ENCODE results near the gene MSN. TPM values are rescaled to one million over a fixed set of nuclear protein-coding genes. Genes with fewer than 3 reads are reported as not detected.

MSN gene
- total RNA-seq, 1 experiment from 2014 or later, result 119 TPM

DNA sequence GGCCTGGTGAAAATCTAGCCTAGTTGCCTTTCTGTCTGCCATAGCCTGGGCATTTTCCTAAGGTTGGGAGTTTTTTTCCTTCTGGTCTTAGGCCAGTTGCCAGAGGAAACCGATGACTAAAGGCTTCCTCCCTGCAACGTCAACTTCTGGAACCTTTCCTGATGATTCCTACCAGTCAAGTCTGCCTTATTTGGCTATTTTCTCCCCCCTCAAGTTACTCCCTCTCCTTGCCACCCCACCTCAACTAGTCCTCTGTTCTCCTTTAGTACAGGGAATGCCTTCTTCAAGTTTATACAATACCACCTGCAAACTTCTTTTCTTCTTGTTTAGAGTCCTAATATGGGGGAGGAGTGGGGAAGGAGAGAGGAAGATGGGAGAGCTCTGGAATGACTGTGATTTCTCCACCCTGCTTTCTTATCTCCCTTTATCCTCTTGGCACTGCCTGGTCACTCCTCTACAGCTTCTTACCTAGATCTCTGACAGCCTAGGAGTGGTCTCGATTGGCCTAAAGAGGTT, 10.6 kb downstream of the MSN start:
- intact Hi-C loops (cut with micrococcal nuclease), result no loop called here
- peaks cover 93% of the 10 kb centered on the region for H3K79me2 ChIP-seq (ENCODE audit: insufficient read depth, low read length)
- RAD21 ChIA-PET (ENCODE audit: low non-redundant PET in 1 of 2, low total read pairs in 2 of 2, uncharacterized antibody in 2 of 2, unreplicated experiment in 2 of 2), result no interaction called here
- H3K9me2 ChIP-seq (ENCODE audit: insufficient read depth), result no peaks in the 10 kb centered on the region
- ATAC-seq, result no peak
- H3K27ac ChIP-seq (ENCODE audit: low read depth, low read length), result no peak overlapping the region
- H3K4me3 ChIP-seq (replicated peaks in 1 of 2; ENCODE audit: low read depth in 1 of 2, low read length in 2 of 2), result no peak overlapping the region
- no peak overlapping the region for H2AFZ ChIP-seq (ENCODE audit: low read depth, low read length, poor library complexity, severe bottlenecking)
- no peaks in the 10 kb centered on the region for H3K27me3 ChIP-seq (ENCODE audit: insufficient read depth, low read length)
- no TSS peak for BruUV-seq (replicated peaks)
- H3K4me2 ChIP-seq (ENCODE audit: low read length), result peak overlapping the region; percentile 41
- H3K36me3 ChIP-seq (ENCODE audit: control insufficient read depth in 1 of 2, insufficient read depth in 2 of 2, low read length in 2 of 2), result no peaks in the 10 kb centered on the region
- TF ChIP-seq SP1 (IDR thresholded peaks at IDR 0.05; ENCODE audit: low read depth) (peak; percentile 45; the same call in 1 of the 2 replicates), CBX3 (IDR thresholded peaks at IDR 0.05; ENCODE audit: low read depth) (no peak), ZFX (IDR thresholded peaks at IDR 0.05) (no peak), EZH2 (IDR thresholded peaks at IDR 0.05) (no peak), SRF (IDR thresholded peaks at IDR 0.05; ENCODE audit: low read depth) (peak; percentile 96), POLR2AphosphoS5 (IDR thresholded peaks at IDR 0.05; ENCODE audit: low read depth, low read length) (no peak), ZNF274 (IDR thresholded peaks at IDR 0.05; ENCODE audit: low read depth, low read length) (no peak), EGR1 (IDR thresholded peaks at IDR 0.05; ENCODE audit: low read depth) (no peak), SIN3A (IDR thresholded peaks at IDR 0.05; ENCODE audit: low read depth) (no peak), CEBPB (IDR thresholded peaks at IDR 0.05; ENCODE audit: low read depth) (no peak)
- TF ChIP-seq, protein P1, sequence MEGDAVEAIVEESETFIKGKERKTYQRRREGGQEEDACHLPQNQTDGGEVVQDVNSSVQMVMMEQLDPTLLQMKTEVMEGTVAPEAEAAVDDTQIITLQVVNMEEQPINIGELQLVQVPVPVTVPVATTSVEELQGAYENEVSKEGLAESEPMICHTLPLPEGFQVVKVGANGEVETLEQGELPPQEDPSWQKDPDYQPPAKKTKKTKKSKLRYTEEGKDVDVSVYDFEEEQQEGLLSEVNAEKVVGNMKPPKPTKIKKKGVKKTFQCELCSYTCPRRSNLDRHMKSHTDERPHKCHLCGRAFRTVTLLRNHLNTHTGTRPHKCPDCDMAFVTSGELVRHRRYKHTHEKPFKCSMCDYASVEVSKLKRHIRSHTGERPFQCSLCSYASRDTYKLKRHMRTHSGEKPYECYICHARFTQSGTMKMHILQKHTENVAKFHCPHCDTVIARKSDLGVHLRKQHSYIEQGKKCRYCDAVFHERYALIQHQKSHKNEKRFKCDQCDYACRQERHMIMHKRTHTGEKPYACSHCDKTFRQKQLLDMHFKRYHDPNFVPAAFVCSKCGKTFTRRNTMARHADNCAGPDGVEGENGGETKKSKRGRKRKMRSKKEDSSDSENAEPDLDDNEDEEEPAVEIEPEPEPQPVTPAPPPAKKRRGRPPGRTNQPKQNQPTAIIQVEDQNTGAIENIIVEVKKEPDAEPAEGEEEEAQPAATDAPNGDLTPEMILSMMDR (IDR thresholded peaks at IDR 0.05 in 2 of 3, conservative IDR thresholded peaks at IDR 0.05 in 1 of 3; ENCODE audit: borderline replicate concordance in 1 of 3, insufficient read depth in 1 of 3, low read depth in 2 of 3, low read length in 2 of 3), result no peak
- DNase-seq (ENCODE audit: low read depth, low spot score), result peak; percentile 26
- POLR2A ChIA-PET, result no interaction called here
- H3K9me3 ChIP-seq (ENCODE audit: control insufficient read depth in 1 of 2, insufficient read depth in 1 of 2, low read depth in 1 of 2, low read length in 2 of 2), result no peaks in the 10 kb centered on the region
- H3K4me1 ChIP-seq (ENCODE audit: control insufficient read depth in 1 of 2, insufficient read depth in 2 of 2, low read length in 2 of 2), result peaks cover 0 to 44% of the 10 kb centered on the region in 2 experiments; a peak in 2 of 4 replicates
- CTCF ChIA-PET, result no interaction called here
- no peaks in the 10 kb centered on the region for H4K20me1 ChIP-seq (ENCODE audit: insufficient read depth)
- no peak overlapping the region for H3K9ac ChIP-seq (ENCODE audit: low read length)
